ENCODE data around the gene TPCN2.

TPCN2 gene

DNA sequence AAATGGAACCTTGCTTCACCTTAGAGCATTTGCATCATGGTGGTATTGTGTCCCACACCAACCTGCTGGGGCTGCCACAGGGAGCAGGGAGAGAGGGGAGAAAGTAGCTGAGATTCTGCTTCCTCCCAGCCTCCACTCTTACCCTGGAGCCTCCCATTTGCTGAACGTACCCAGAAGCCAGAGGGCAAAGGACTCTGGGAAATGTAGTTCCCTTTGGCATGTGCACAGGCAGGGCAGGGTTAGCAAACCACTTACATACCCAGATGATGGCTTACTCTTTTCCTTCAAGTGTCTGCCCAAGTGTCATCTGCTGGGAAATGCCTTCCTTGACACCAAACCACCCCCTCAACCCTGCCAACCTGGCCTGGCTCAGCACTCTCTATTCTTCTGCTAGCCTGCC is 123.9 kb downstream of the TPCN2 start:
- no peak overlapping the region for H3K27ac ChIP-seq (ENCODE audit: low read depth, low read length)
- no peaks in the 10 kb centered on the region for H3K79me2 ChIP-seq (ENCODE audit: insufficient read depth, low read length)
- no peak overlapping the region for H3K4me3 ChIP-seq (ENCODE audit: insufficient read depth, low read length, poor library complexity, severe bottlenecking)
- H3K4me2 ChIP-seq (ENCODE audit: low read depth, low read length, poor library complexity, severe bottlenecking), result no peak overlapping the region
- no peaks in the 10 kb centered on the region for H3K36me3 ChIP-seq (ENCODE audit: low read length)
- no peaks in the 10 kb centered on the region for H3K27me3 ChIP-seq (ENCODE audit: low read length)
- H4K20me1 ChIP-seq (ENCODE audit: low read depth, low read length), result no peaks in the 10 kb centered on the region
- H3K9ac ChIP-seq (ENCODE audit: low read length), result no peak overlapping the region
- no peak for TF ChIP-seq EZH2phosphoT487 (conservative IDR thresholded peaks at IDR 0.05; ENCODE audit: low read length)
- TF ChIP-seq, protein P1, sequence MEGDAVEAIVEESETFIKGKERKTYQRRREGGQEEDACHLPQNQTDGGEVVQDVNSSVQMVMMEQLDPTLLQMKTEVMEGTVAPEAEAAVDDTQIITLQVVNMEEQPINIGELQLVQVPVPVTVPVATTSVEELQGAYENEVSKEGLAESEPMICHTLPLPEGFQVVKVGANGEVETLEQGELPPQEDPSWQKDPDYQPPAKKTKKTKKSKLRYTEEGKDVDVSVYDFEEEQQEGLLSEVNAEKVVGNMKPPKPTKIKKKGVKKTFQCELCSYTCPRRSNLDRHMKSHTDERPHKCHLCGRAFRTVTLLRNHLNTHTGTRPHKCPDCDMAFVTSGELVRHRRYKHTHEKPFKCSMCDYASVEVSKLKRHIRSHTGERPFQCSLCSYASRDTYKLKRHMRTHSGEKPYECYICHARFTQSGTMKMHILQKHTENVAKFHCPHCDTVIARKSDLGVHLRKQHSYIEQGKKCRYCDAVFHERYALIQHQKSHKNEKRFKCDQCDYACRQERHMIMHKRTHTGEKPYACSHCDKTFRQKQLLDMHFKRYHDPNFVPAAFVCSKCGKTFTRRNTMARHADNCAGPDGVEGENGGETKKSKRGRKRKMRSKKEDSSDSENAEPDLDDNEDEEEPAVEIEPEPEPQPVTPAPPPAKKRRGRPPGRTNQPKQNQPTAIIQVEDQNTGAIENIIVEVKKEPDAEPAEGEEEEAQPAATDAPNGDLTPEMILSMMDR (IDR thresholded peaks at IDR 0.05; ENCODE audit: insufficient read depth, low read length, poor library complexity, severe bottlenecking), result no peak
- no peak overlapping the region for H2AFZ ChIP-seq (ENCODE audit: low read depth, low read length, severe bottlenecking)
- H3K9me3 ChIP-seq (ENCODE audit: insufficient read depth, low read length), result no peaks in the 10 kb centered on the region
- no peaks in the 10 kb centered on the region for H3K9me2 ChIP-seq (replicated peaks; ENCODE audit: insufficient read depth, low read length)
- H3F3A ChIP-seq (ENCODE audit: insufficient read depth), result no peaks in the 10 kb centered on the region

DNA sequence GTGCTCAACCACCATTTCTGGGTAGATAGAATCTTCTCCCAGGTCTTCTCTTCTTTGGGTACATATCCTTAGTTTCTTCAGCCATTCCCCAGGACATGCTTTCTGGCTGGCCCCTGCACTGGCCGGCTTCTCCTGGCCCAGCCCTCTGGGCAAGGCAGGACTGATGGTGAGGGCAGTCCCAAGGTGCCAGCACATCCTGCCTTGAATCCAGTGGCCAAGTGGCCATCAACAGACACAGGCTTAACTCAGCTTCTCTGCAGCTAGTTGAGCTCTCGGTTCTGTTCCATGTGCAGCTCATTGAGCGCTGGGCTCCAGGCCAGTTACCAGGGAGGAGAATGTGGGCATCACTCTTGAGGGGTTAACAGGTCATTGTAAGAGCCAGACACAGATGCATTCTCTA is 124.6 kb downstream of the TPCN2 start:
- H3K36me3 ChIP-seq (ENCODE audit: low read length), result no peaks in the 10 kb centered on the region
- no peak overlapping the region for H3K9ac ChIP-seq (ENCODE audit: low read length)
- no peaks in the 10 kb centered on the region for H3K9me3 ChIP-seq (ENCODE audit: insufficient read depth, low read length)
- no peaks in the 10 kb centered on the region for H3F3A ChIP-seq (ENCODE audit: insufficient read depth)
- H3K27ac ChIP-seq (ENCODE audit: low read depth, low read length), result no peak overlapping the region
- H3K27me3 ChIP-seq (ENCODE audit: low read length), result no peaks in the 10 kb centered on the region
- no peaks in the 10 kb centered on the region for H3K79me2 ChIP-seq (ENCODE audit: insufficient read depth, low read length)
- no peaks in the 10 kb centered on the region for H3K9me2 ChIP-seq (replicated peaks; ENCODE audit: insufficient read depth, low read length)
- H2AFZ ChIP-seq (ENCODE audit: low read depth, low read length, severe bottlenecking), result no peak overlapping the region
- no peaks in the 10 kb centered on the region for H4K20me1 ChIP-seq (ENCODE audit: low read depth, low read length)
- H3K4me3 ChIP-seq (ENCODE audit: insufficient read depth, low read length, poor library complexity, severe bottlenecking), result no peak overlapping the region
- TF ChIP-seq, protein P1 (IDR thresholded peaks at IDR 0.05; ENCODE audit: insufficient read depth, low read length, poor library complexity, severe bottlenecking), result no peak
- no peak for TF ChIP-seq EZH2phosphoT487 (conservative IDR thresholded peaks at IDR 0.05; ENCODE audit: low read length)
- H3K4me2 ChIP-seq (ENCODE audit: low read depth, low read length, poor library complexity, severe bottlenecking), result no peak overlapping the region

DNA sequence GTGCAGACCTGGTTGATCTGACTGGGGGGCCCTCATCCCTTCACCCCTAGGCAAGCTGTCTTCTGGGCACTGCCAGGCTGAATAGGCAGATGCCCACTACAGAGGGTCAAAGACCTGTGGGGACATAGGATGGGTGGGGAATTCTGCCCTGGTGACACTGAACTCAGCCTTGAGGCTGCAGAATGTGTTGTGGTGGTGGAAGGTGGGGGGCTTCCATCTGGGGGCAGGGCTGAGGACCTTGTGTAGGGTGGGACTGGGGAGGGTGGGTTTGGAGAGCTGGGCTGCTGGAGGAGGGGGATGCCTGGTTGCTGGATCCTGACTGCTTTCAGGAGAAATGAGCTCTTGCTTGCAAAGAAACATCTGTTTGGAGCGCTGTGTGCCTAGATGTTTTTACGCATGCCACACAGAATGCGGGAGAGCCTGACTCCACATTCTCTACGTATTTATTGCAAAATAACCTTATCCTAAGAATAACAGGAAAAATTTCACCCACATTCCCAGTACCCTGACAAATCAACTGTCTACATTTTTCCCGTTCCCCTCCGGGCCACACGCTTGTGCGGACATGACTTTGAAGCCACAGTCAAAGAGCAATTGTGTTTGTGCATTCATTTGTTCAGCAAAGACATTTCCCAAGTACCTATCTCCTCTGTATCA is 125.3 kb downstream of the TPCN2 start:
- Histone ChIP-seq H3K9me3 (ENCODE audit: insufficient read depth, low read length) (no peaks in the 10 kb centered on the region), H2AFZ (ENCODE audit: low read depth, low read length, severe bottlenecking) (no peak overlapping the region), H3K27ac (ENCODE audit: low read depth, low read length) (no peak overlapping the region), H3F3A (ENCODE audit: insufficient read depth) (no peaks in the 10 kb centered on the region), H3K9me2 (replicated peaks; ENCODE audit: insufficient read depth, low read length) (no peaks in the 10 kb centered on the region), H4K20me1 (ENCODE audit: low read depth, low read length) (no peaks in the 10 kb centered on the region), H3K4me2 (ENCODE audit: low read depth, low read length, poor library complexity, severe bottlenecking) (no peak overlapping the region), H3K79me2 (ENCODE audit: insufficient read depth, low read length) (no peaks in the 10 kb centered on the region), H3K9ac (ENCODE audit: low read length) (no peak overlapping the region), H3K4me3 (ENCODE audit: insufficient read depth, low read length, poor library complexity, severe bottlenecking) (no peak overlapping the region), H3K36me3 (ENCODE audit: low read length) (no peaks in the 10 kb centered on the region), H3K27me3 (ENCODE audit: low read length) (no peaks in the 10 kb centered on the region)
- TF ChIP-seq EZH2phosphoT487 (conservative IDR thresholded peaks at IDR 0.05; ENCODE audit: low read length), result no peak
- TF ChIP-seq, protein P1 (IDR thresholded peaks at IDR 0.05; ENCODE audit: insufficient read depth, low read length, poor library complexity, severe bottlenecking), result no peak

Data from SU-DHL-6 (cell line).